Activated naive CD4-positive, alpha-beta T cell treated with anti-CD3 and anti-CD28 coated beads, Interleukin-2, amount 10 ng/mL, durations not matched to agents 7 days and 5 days (primary cell): ENCODE results near the gene FSCN2.

Source experiments
- CTCF ChIA-PET: fragments of 350-600 bp; sonication (Branson Sonifier 250); formaldehyde crosslinking; loops from one replicate; lab custom pipeline; 2021; ENCODE audit warnings: antibody characterized with exemption; lab: Charles Lee
- DNase-seq: peaks from one replicate; pipeline ENCODE4 v3.0.0-alpha.2; 2020
- H3K27ac Mint-ChIP-seq: one replicate; pipeline ENCODE4 v1.8.0; 2021; ENCODE audit warnings: mild to moderate bottlenecking, moderate library complexity, mixed read lengths
- H3K27me3 Mint-ChIP-seq: one replicate; pipeline ENCODE4 v1.8.0; 2021; ENCODE audit warnings: mild to moderate bottlenecking, mixed read lengths
- H3K36me3 Mint-ChIP-seq: one replicate; pipeline ENCODE4 v1.8.0; 2021; ENCODE audit warnings: mixed read lengths
- H3K4me1 Mint-ChIP-seq: one replicate; pipeline ENCODE4 v1.8.0; 2021; ENCODE audit warnings: mixed read lengths
- H3K4me3 Mint-ChIP-seq: one replicate; pipeline ENCODE4 v1.8.0; 2021; ENCODE audit warnings: mild to moderate bottlenecking, moderate library complexity, mixed read lengths
- H3K9me3 Mint-ChIP-seq: one replicate; pipeline ENCODE4 v1.8.0; 2021; ENCODE audit warnings: mixed read lengths

The FSCN2 gene

GRCh38 chr17:81487487-81488275 is 40.5 kb upstream of the FSCN2 start:
- Mint-ChIP-seq H3K27ac (no peak overlapping the region), H3K9me3 (no peaks in the 10 kb centered on the region), H3K4me3 (peak overlapping the region; percentile 56), H3K4me1 (peaks cover 16% of the 10 kb centered on the region), H3K36me3 (no peaks in the 10 kb centered on the region), H3K27me3 (peaks cover 62% of the 10 kb centered on the region)
- DNase-seq = peak; percentile 85
- CTCF ChIA-PET = no interaction called here

- no peaks in the 10 kb centered on the region for H3K9me3 Mint-ChIP-seq
- H3K4me3 Mint-ChIP-seq = peak overlapping the region; percentile 15
- peaks cover 62% of the 10 kb centered on the region for H3K27me3 Mint-ChIP-seq
- no peaks in the 10 kb centered on the region for H3K36me3 Mint-ChIP-seq
- peak; percentile 46 for DNase-seq
- no peak overlapping the region for H3K27ac Mint-ChIP-seq
- CTCF ChIA-PET = no interaction called here
- peaks cover 15% of the 10 kb centered on the region for H3K4me1 Mint-ChIP-seq
Measured at GRCh38 chr17:81488276-81488860, 39.8 kb upstream of the FSCN2 start.

- no peak overlapping the region for H3K27ac Mint-ChIP-seq
- no peak for DNase-seq
- H3K27me3 Mint-ChIP-seq = peaks cover 62% of the 10 kb centered on the region
- H3K36me3 Mint-ChIP-seq = no peaks in the 10 kb centered on the region
- CTCF ChIA-PET = no interaction called here
- peak overlapping the region; percentile 45 for H3K4me3 Mint-ChIP-seq
- H3K9me3 Mint-ChIP-seq = no peaks in the 10 kb centered on the region
- peaks cover 15% of the 10 kb centered on the region for H3K4me1 Mint-ChIP-seq
Measured at GRCh38 chr17:81489012-81489997, 38.9 kb upstream of the FSCN2 start.

GRCh38 chr17:81489998-81490992 is 37.9 kb upstream of the FSCN2 start:
- H3K4me1 Mint-ChIP-seq = peaks cover 18% of the 10 kb centered on the region
- H3K36me3 Mint-ChIP-seq = no peaks in the 10 kb centered on the region
- no peaks in the 10 kb centered on the region for H3K9me3 Mint-ChIP-seq
- peak overlapping the region; percentile 33 for H3K27ac Mint-ChIP-seq
- CTCF ChIA-PET = no interaction called here
- DNase-seq = no peak
- H3K27me3 Mint-ChIP-seq = peaks cover 71% of the 10 kb centered on the region
- H3K4me3 Mint-ChIP-seq = peak overlapping the region; percentile 45

GRCh38 chr17:81491181-81491581 is 37.0 kb upstream of the FSCN2 start:
- H3K4me3 Mint-ChIP-seq = no peak overlapping the region
- CTCF ChIA-PET = no interaction called here
- no peak overlapping the region for H3K27ac Mint-ChIP-seq
- peaks cover 15% of the 10 kb centered on the region for H3K4me1 Mint-ChIP-seq
- H3K27me3 Mint-ChIP-seq = peaks cover 71% of the 10 kb centered on the region
- H3K9me3 Mint-ChIP-seq = no peaks in the 10 kb centered on the region
- no peaks in the 10 kb centered on the region for H3K36me3 Mint-ChIP-seq
- DNase-seq = no peak

GRCh38 chr17:81491761-81492160 is 36.4 kb upstream of the FSCN2 start:
- CTCF ChIA-PET = no interaction called here
- H3K4me1 Mint-ChIP-seq = peaks cover 11% of the 10 kb centered on the region
- no peak for DNase-seq
- H3K9me3 Mint-ChIP-seq = no peaks in the 10 kb centered on the region
- H3K36me3 Mint-ChIP-seq = no peaks in the 10 kb centered on the region
- no peak overlapping the region for H3K4me3 Mint-ChIP-seq
- no peak overlapping the region for H3K27ac Mint-ChIP-seq
- peaks cover 77% of the 10 kb centered on the region for H3K27me3 Mint-ChIP-seq

GRCh38 chr17:81492202-81492601 is 36.0 kb upstream of the FSCN2 start:
- peaks cover 79% of the 10 kb centered on the region for H3K27me3 Mint-ChIP-seq
- no peaks in the 10 kb centered on the region for H3K9me3 Mint-ChIP-seq
- H3K4me3 Mint-ChIP-seq = no peak overlapping the region
- CTCF ChIA-PET = interaction anchor here (0.6 kb wide), 1 partner anchor 274 kb away, joined by 3 read pairs; no protein-coding TSS in a partner anchor
- H3K4me1 Mint-ChIP-seq = peaks cover 11% of the 10 kb centered on the region
- H3K27ac Mint-ChIP-seq = no peak overlapping the region
- H3K36me3 Mint-ChIP-seq = no peaks in the 10 kb centered on the region
- DNase-seq = no peak

- no peaks in the 10 kb centered on the region for H3K36me3 Mint-ChIP-seq
- H3K27me3 Mint-ChIP-seq = peaks cover 80% of the 10 kb centered on the region
- H3K27ac Mint-ChIP-seq = no peak overlapping the region
- no peak for DNase-seq
- CTCF ChIA-PET = interaction anchor here (0.6 kb wide), 1 partner anchor 275 kb away, joined by 3 read pairs; no protein-coding TSS in a partner anchor
- peaks cover 8% of the 10 kb centered on the region for H3K4me1 Mint-ChIP-seq
- no peaks in the 10 kb centered on the region for H3K9me3 Mint-ChIP-seq
- H3K4me3 Mint-ChIP-seq = no peak overlapping the region
Measured at GRCh38 chr17:81492706-81493105, 35.5 kb upstream of the FSCN2 start.

- peaks cover 87% of the 10 kb centered on the region for H3K27me3 Mint-ChIP-seq
- CTCF ChIA-PET = interaction anchor here (1.3 kb wide), 1 partner anchor 9 kb away, joined by 3 read pairs; no protein-coding TSS in a partner anchor
- H3K4me1 Mint-ChIP-seq = peaks cover 8% of the 10 kb centered on the region
- no peaks in the 10 kb centered on the region for H3K36me3 Mint-ChIP-seq
- no peaks in the 10 kb centered on the region for H3K9me3 Mint-ChIP-seq
- no peak overlapping the region for H3K27ac Mint-ChIP-seq
- DNase-seq = no peak
- H3K4me3 Mint-ChIP-seq = no peak overlapping the region
Measured at GRCh38 chr17:81493198-81494038, 34.8 kb upstream of the FSCN2 start.

GRCh38 chr17:81494626-81495377 is 33.4 kb upstream of the FSCN2 start:
- DNase-seq = no peak
- H3K27ac Mint-ChIP-seq = no peak overlapping the region
- no peak overlapping the region for H3K4me3 Mint-ChIP-seq
- peaks cover 87% of the 10 kb centered on the region for H3K27me3 Mint-ChIP-seq
- no peaks in the 10 kb centered on the region for H3K9me3 Mint-ChIP-seq
- no peaks in the 10 kb centered on the region for H3K36me3 Mint-ChIP-seq
- peaks cover 6% of the 10 kb centered on the region for H3K4me1 Mint-ChIP-seq
- CTCF ChIA-PET = interaction anchor here (1.3 kb wide), 1 partner anchor 10 kb away, joined by 3 read pairs; no protein-coding TSS in a partner anchor

GRCh38 chr17:81498953-81499600 is 29.1 kb upstream of the FSCN2 start:
- peaks cover 4% of the 10 kb centered on the region for H3K4me1 Mint-ChIP-seq
- peaks cover 76% of the 10 kb centered on the region for H3K27me3 Mint-ChIP-seq
- CTCF ChIA-PET = interaction anchor here (0.7 kb wide), 1 partner anchor 15 kb away, joined by 3 read pairs; no protein-coding TSS in a partner anchor
- no peak for DNase-seq
- H3K4me3 Mint-ChIP-seq = no peak overlapping the region
- no peak overlapping the region for H3K27ac Mint-ChIP-seq
- no peaks in the 10 kb centered on the region for H3K36me3 Mint-ChIP-seq
- H3K9me3 Mint-ChIP-seq = no peaks in the 10 kb centered on the region
